HEK293 (cell line): ENCODE results near the gene FRMD5.

ENCODE experiments used
- PBX3 ChIP-seq: sonication (generic); formaldehyde crosslinking; IDR thresholded peaks from 2 replicates; pipeline ENCODE4 v1.8.1; 2022; ENCODE audit warnings: mild to moderate bottlenecking, moderate library complexity, missing genetic modification reagents
- TSHZ1 ChIP-seq: fragments of 450-650 bp; formaldehyde crosslinking; IDR thresholded peaks from 2 replicates; pipeline ENCODE4 v1.5.1; 2016; ENCODE audit warnings: missing biosample characterization, missing genetic modification characterization, borderline replicate concordance
- ZBTB21 ChIP-seq: fragments of 450-650 bp; formaldehyde crosslinking; IDR thresholded peaks from 2 replicates; pipeline ENCODE4 v1.5.1; 2017; ENCODE audit warnings: missing biosample characterization, missing genetic modification characterization
- ZNF510 ChIP-seq: fragments of 450-650 bp; formaldehyde crosslinking; IDR thresholded peaks from 2 replicates; pipeline ENCODE4 v1.5.1; 2018; ENCODE audit warnings: mild to moderate bottlenecking, missing genetic modification characterization, missing biosample characterization; ENCODE audit not compliant: insufficient replicate concordance
- ZNF639 ChIP-seq: fragments of 450-650 bp; formaldehyde crosslinking; IDR thresholded peaks from 2 replicates; pipeline ENCODE4 v1.5.1; 2016; ENCODE audit warnings: missing biosample characterization, missing genetic modification characterization
- ZNF768 ChIP-seq: fragments of 450-650 bp; formaldehyde crosslinking; IDR thresholded peaks from 2 replicates; pipeline ENCODE4 v1.5.1; 2018; ENCODE audit warnings: missing biosample characterization, mild to moderate bottlenecking, missing genetic modification characterization
- ZNF830 ChIP-seq: fragments of 450-650 bp; IDR thresholded peaks from 2 replicates; pipeline ENCODE4 v1.5.0; 2018; ENCODE audit warnings: missing biosample characterization, missing genetic modification characterization, low read depth, mild to moderate bottlenecking, moderate library complexity
- TF ChIP-seq, protein P1 (sequence below): fragments of 450-650 bp; formaldehyde crosslinking; IDR thresholded peaks from 2 replicates; pipeline ENCODE4 v1.5.1; 2016; ENCODE audit warnings: missing biosample characterization, missing genetic modification characterization

- TF ChIP-seq, protein P1, sequence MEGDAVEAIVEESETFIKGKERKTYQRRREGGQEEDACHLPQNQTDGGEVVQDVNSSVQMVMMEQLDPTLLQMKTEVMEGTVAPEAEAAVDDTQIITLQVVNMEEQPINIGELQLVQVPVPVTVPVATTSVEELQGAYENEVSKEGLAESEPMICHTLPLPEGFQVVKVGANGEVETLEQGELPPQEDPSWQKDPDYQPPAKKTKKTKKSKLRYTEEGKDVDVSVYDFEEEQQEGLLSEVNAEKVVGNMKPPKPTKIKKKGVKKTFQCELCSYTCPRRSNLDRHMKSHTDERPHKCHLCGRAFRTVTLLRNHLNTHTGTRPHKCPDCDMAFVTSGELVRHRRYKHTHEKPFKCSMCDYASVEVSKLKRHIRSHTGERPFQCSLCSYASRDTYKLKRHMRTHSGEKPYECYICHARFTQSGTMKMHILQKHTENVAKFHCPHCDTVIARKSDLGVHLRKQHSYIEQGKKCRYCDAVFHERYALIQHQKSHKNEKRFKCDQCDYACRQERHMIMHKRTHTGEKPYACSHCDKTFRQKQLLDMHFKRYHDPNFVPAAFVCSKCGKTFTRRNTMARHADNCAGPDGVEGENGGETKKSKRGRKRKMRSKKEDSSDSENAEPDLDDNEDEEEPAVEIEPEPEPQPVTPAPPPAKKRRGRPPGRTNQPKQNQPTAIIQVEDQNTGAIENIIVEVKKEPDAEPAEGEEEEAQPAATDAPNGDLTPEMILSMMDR (tag by site-specific recombination), result no peak
- TF ChIP-seq ZNF768 (tag by site-specific recombination) (no peak), ZBTB21 (tag by site-specific recombination) (no peak), ZNF510 (tag by site-specific recombination) (no peak), ZNF639 (tag by site-specific recombination) (no peak), TSHZ1 (no peak), PBX3 (no peak), ZNF830 (no peak)
Measured at GRCh38 chr15:43939070-43939469, 256.0 kb downstream of the FRMD5 start.
